GM12891 (cell line): ENCODE data around the gene PTPRG.

Experiments
- POLR2A ChIP-seq: IDR thresholded peaks from 2 replicates; pipeline ENCODE4 v1.6.1; 2011; ENCODE audit warnings: low read depth, low read length, control low read depth
- POLR2AphosphoS5 ChIP-seq: IDR thresholded peaks from 2 replicates; pipeline ENCODE4 v1.6.1; 2011; ENCODE audit warnings: low read depth, low read length, control low read depth

DNA sequence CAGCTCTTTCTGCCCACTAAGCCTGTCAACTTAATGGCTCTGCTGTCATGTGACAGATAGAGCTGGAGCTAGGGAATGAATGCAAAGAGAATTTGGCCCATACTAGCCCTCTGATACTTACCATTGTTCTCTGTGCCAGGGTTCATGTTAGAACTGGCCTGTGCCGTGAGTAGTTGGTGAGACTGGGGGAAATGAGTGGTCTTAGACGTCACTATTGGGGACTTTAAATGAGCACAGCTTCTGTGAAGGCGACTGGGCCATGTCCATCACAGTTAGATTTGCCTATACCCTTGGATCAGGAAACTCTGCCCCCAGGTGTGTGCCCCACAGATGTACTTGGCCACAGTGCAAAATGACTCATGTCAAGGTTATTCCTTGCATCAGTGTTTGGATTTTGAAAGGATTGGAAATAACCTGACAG is 124.9 kb downstream of the PTPRG start:
- TF ChIP-seq POLR2A (no peak), POLR2AphosphoS5 (no peak)
